NCI-H748 (cell line): ENCODE results near the gene LZTS2.
"Not testable (repeated sequence)": the region's sequence is repeated elsewhere in the genome, so short reads cannot be mapped to it uniquely, and the experiment has no call there.

ENCODE experiments used
- DNase-seq: peaks from one replicate; lab custom pipeline; 2025; ENCODE audit not compliant: unreplicated experiment; lab: John Stamatoyannopoulos, UW

LZTS2 gene

DNA sequence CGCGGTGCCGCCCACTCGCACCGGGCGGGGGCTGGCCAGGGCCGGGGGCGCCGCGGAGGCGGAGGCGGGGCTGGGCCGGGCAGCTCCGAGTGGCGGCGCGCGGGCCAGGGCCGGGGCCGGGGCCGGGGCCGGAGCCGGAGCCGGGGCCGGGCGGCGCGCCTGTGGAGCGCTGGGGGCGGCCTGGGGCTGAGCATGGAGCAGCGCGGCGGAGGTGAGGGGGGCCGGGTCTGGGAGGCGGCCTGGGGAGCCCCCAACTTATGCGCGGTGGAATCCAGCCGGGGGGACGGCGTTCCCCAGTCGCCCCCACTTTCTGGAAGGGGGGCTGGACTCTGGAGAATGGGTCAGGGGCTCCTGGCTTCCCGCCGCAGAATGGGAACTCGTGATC, at the start of gene LZTS2:
LZTS2 (plus strand) TSS at position 67 of the 385 bp plus-strand sequence. CDS start 2,731 bp downstream, outside the sequence.
- DNase-seq, result no peak

GRCh38 chr10:100960251-100960650, 39.4 kb upstream of the LZTS2 start:
- DNase-seq, result no peak

DNA sequence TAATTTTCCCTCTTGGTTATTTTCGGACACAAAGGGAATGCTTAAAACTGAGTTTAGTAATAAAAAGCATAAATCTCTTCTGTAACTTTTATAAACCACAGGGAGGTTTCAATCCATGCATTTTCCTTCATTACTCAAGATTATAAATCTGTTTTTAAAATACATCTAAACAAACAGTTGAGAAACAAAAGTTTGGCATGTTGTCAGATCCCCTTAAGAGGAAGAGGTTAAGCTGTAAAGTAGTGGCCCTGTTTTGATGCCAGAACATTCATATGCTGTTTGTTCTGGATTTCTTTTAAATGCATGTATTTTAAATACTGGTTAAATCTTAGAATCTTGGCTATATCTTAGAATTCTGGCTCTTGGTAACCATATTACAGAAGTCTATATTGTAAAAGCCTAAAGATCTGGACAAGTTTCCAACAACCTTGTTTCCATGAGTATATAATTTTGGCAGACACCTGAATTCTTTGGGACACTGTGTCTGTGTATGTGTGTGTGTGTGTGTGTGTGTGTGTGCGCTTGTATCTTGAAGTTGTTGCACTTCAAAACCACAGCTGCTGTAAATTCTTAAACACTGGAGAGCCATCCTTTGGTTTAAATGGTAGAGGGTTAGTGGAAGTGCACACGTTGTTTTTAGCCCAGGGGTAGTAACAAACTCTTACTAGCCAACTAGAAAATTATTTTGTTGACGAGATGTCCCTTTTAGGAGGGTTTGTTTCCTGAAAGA, 37.1 kb upstream of the LZTS2 start:
- no peak for DNase-seq

DNA sequence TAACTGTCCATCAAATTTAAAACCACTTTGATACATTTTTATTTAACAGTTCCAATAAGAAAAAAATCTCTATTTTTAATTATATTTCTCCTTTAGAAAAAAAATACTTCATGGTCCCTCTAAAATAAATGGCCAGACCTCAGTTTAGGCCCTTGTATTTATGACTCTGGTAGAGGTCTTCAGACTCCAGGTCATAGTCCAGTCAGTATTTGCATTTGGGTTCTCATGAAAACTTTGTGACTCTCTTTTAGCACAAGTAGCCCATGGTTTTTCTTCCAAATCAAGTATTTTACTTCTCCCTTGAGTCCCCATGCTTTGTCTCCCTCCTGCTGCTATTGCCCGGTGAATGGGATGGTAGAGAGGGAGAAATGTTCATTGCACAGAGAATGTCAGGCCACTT, 35.8 kb upstream of the LZTS2 start:
- no peak for DNase-seq

DNA sequence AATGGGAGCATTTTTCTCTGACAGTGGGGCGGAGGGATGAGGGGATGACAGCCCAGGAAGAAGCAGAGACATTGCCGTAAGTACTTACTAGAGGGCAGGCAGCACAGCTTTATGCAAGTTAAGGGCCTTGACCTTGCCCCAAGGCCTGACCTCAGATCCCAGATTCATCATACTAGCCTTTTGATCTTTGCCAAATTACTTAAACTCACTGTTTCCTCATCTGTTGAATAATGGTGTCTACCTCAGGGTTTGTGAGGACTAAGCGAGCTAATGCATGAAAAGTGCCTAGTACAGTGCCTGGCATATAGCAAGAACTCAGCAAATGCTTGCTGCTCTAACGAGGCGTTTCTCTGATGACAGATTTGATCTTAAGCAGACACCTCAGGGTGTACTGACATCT, 33.8 kb upstream of the LZTS2 start:
- DNase-seq, result no peak

- no peak for DNase-seq
Observed at GRCh38 chr10:100966887-100967286, 32.7 kb upstream of the LZTS2 start.

DNA sequence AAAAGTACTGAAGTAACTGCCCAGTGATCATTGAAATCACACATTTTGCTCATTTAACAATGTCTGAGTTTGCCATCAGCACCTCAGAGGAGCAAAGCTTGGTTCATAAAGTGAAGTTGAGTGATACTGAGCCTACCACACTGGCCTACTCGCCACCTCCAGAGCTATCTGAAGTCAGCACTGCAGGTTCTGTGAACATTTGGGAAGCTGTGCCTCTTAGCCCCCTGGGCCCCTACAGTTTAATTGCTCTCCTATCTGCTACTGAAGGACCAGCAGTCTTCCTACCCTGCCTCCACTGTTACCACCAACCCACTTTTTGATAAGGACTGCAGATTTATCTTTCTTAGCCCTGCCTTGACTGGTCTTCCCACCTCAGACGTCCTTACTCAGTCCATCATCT, 32.3 kb upstream of the LZTS2 start:
- no peak for DNase-seq

- DNase-seq, result no peak
Observed at GRCh38 chr10:100968062-100968736, 31.4 kb upstream of the LZTS2 start.

DNA sequence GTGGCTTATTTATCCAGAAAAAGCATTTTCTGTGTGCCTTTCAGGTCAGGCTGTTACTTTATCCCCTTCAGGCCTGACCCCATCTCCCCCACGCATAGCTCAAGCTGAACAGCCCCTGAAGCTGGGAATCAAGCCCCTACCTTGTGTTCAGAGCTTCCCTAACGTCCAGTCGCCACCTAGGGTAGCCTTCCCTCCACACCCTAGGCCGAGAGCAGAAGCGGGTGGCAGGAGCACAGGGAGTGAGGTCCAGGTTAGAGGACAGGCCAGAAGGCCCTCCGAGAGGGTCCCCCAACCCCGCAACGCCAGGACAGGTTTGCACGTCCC, 30.8 kb upstream of the LZTS2 start:
- no peak for DNase-seq

DNA sequence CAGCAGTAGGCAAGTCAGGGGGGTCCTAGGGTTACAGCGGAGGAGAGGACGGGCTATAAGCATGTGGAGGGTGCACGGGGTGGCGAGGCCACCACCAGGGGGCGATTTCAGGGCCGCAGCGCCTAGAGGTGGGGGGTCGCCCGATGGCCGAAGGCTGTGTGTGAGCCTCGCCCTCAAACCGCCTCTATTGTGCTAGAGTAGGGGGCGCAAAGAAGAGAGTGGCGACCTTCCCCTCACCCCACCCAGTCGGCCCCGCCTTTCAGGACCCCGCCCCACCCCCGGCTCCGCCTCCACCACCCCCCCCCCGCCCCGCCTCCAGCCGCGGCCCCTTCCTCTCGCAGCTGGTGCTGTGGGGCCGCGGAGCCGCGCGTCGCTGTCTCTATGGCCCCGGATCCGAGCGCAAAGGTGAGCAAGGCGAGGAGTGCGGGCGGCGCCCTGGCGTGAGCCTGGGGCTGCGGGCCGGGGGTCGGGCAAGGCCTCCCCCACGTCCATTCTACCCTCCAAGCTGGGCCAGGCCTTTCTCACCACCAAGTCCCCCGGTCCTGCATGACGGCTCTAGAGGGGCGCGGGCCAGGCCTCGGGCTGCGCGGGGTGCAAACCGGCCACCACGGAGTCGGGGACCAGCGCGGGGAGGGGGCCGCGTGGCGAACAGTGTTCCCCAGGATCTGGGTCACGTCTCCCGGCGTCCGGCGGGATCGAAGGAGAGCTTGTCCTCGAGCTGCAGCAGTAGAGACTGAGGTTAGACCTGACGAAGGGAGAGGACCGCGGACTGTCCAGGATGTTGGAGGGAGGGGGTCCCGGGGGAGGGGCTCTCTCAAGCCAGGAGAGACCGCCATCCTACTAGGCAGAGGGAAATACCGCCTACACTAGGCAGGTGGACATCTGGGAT, 30.2 kb upstream of the LZTS2 start, which contains the start of gene SEMA4G:
SEMA4G (plus strand) TSS at position 318 of the 889 bp plus-strand sequence. CDS start 3,409 bp downstream, outside the sequence.
- DNase-seq, result peak; percentile 55

GRCh38 chr10:100970076-100970913, 29.3 kb upstream of the LZTS2 start:
- DNase-seq, result peak; percentile 37

DNA sequence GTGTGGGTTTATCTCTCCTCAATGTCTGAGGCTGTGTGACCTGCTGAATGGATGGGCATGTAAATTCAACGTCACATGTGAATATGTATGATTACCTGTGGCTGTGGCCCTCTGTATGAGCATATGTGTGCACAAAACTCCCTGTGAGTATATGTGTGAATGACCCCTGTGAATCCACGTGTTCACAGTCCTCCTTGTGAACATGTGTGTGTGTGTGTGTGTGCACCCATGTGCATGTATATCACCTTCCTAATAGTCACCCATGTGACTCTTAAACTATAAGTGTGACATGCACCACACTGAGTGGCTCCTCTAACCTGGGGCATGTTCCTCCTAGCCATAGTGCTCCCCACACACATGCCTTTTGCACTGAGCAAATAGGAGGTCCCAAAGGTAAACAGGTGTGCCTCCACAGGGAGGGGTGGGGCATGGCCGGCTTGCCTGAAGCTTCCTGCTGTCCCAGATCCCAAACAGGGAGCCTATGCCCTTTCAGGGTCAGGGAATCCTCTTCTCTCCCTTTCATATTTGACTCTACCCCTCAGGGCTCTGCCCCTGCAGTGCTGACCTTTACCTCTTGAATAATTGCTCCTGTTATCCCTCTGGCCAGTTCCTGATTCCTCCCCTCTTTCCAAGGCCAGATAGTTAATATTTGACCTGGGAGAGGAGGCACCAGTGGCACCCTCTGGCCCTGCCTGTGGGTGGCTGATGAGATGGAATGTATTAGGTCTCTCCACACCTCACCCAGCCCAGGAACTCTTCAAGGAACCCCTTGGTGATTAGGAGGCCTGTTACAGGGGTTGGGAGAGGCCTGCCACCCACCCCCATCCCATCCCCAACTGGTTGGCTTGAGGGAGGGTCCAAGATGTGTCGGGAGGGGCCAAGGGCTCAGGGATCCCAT, 28.4 kb upstream of the LZTS2 start:
- DNase-seq, result no peak

DNA sequence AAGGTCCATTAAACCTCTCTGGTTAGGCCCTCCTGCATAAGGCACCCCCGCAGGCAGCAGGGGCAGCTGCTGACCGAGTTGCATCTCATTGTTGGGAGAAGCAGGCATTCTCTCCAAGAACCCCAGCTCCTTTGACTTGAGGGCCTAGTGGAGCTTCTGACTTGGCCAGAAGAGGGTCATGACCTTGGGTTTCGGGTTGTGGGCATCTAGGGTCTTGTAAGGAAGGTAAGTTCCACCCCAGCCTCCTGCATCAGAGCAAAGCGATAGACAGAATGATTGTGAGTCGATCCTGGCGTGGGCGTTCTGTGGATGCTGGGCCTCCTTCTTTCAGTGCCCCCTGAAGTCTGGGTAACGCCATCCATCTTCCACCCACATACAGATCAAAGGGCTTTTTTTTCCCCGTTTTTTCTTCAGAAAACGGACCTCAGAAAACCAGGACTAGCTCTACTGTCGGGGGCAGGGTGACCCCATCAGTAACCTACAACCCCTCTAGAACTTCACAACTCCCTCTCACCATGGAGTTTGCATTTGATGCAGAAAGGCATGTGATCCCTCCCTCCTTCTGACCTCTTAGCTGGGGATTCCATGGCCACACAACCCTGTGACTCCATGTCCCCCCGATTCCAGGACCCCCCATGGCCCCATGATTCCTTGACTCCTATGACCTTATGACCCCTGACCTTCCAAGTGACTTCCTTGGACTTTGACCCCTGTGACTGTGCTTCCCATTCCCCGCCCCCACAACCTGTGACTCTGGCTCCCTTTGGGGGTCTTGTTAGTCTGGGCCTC, 27.3 kb upstream of the LZTS2 start:
- DNase-seq, result no peak

DNA sequence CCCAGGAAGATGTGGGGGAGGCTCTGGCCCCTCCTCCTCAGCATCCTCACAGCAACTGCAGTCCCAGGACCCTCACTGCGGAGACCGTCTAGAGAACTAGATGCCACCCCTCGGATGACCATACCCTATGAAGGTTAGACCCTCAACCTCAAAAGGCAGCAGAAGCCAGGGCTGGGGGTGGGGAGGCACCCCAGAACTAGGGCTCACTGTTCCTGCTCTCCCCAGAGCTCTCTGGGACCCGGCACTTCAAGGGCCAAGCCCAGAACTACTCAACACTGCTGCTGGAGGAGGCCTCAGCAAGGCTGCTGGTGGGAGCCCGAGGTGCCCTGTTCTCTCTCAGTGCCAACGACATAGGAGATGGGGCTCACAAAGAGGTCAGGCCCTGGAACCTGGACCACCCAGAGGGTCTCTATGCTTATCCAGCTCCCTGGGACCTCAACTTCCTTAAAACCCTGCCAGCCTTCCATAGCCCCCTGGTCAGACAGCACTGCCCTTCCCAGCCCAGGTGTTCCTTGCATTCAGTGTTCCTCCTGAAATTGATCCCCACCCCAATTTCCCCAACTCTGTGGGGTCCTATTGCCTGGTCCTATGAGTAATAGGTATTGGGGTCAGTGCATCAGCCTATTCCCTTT, 26.6 kb upstream of the LZTS2 start:
- DNase-seq, result no peak

DNA sequence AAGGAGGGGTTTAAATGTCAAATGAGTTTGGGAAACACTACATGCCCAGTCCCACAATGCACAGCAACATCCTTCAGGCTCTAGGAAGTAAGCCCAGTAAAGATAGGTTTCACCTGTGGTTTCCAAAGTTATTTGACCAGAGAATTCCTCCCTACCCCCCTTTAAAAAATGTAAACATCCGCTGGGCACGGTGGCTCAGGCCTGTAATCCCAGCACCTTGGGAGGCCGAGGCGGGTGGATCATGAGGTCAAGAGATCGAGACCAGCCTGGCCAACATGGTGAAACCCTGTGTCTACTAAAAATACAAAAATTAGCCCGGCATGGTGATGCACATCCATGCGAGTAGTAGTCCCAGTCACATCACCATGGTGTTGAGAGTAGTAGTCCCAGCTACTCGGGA, 24.2 kb upstream of the LZTS2 start:
- DNase-seq, result not testable (repeated sequence)

DNA sequence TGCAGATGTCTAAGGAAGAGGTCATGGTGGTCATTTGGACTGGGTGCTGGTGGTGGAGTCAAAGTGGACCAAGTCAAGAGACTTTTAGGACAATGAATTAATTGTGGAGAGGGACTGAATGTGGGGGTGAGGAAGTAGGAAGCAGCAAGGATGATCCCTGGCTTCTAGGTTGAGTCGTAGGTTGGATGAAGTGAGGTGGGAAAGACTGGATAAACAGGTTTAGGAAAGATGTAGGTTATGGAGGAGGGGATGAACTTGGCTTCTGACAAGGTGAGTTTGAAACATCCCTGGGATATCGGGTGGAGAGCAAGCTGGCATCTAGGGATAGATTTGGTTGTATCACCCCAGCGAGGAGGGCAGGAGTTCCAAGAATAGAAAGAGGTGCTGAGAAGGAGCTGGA, 22.7 kb upstream of the LZTS2 start:
- DNase-seq, result no peak

DNA sequence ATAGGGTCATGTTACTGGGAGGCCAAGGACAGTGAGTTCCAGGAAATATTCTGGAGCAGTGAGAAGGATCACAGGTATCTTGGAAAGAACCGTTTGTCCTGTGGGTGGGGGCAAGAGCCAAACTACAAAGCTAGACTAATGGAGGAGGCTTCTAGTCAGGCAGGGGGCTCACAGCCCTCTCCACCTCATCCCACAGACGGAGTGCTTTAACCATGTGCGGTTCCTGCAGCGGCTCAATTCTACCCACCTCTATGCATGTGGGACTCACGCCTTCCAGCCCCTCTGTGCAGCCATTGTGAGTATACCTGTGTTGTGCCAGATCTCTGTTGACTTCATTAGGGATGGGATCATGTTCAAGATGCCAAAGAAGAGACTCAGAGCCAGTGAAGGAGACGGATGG, 22.2 kb upstream of the LZTS2 start:
- no peak for DNase-seq

- DNase-seq, result no peak
Observed at GRCh38 chr10:100978121-100978900, 21.3 kb upstream of the LZTS2 start.
